ENCODE measurements around the gene GNG7.

- TF ChIP-seq CTCF (conservative IDR thresholded peaks at IDR 0.05) (no peak), ZFX (IDR thresholded peaks at IDR 0.05) (no peak)
Measured at GRCh38 chr19:2500156-2500555, 202.3 kb downstream of the GNG7 start.

Data from C4-2B (cell line).